Kasumi-1 (cell line): ENCODE data around the gene PRICKLE4.

ENCODE experiments used
- DNase-seq, 2 experiments: peaks; one replicate each; lab custom pipeline; 2025; lab: John Stamatoyannopoulos, UW

PRICKLE4 gene

GRCh38 chr6:41771058-41771983 is 9.3 kb upstream of the PRICKLE4 start:
- DNase-seq = no peak

GRCh38 chr6:41774841-41775240 is 5.7 kb upstream of the PRICKLE4 start:
- no peak for DNase-seq

- no peak for DNase-seq
These were observed 5.2 kb upstream of the PRICKLE4 start for GRCh38 chr6:41775293-41775882.

GRCh38 chr6:41777551-41778285 is 2.9 kb upstream of the PRICKLE4 start:
- peak; percentile 75 for DNase-seq

- no peak for DNase-seq
These were observed 1.7 kb upstream of the PRICKLE4 start for GRCh38 chr6:41778895-41779294.

GRCh38 chr6:41779336-41779735 is 1.2 kb upstream of the PRICKLE4 start:
- DNase-seq = no peak

- peak; percentile 89 to 92 for DNase-seq
These were observed 613 bp upstream of the PRICKLE4 start, which contains the start of gene FRS3 for GRCh38 chr6:41779788-41780550. Gene FRS3, minus strand, starts transcription at chr6:41779900. Its CDS starts 2,913 bp downstream, at chr6:41776987.

- DNase-seq = no peak
These were observed 766 bp downstream of the PRICKLE4 start for GRCh38 chr6:41781366-41781730.

- DNase-seq = no peak
These were observed 2.7 kb downstream of the PRICKLE4 start for GRCh38 chr6:41783106-41783780.

GRCh38 chr6:41784581-41785171 is 4.1 kb downstream of the PRICKLE4 start:
- no peak for DNase-seq

GRCh38 chr6:41785254-41785653 is 4.7 kb downstream of the PRICKLE4 start:
- DNase-seq = no peak

GRCh38 chr6:41785689-41786450 is 5.3 kb downstream of the PRICKLE4 start:
- no peak for DNase-seq

- peak; percentile 62 to 68 for DNase-seq
These were observed 6.1 kb downstream of the PRICKLE4 start for GRCh38 chr6:41786451-41787218.

- DNase-seq = peak; percentile 91 to 95
These were observed 6.8 kb downstream of the PRICKLE4 start, which contains the start of gene TOMM6 for GRCh38 chr6:41787219-41787917. Gene TOMM6, plus strand, starts transcription at chr6:41787694. Its CDS starts 4 bp downstream, at chr6:41787698.

GRCh38 chr6:41789390-41789724 is 8.8 kb downstream of the PRICKLE4 start:
- no peak for DNase-seq

- no peak for DNase-seq
These were observed 9.5 kb downstream of the PRICKLE4 start for GRCh38 chr6:41790045-41790444.

GRCh38 chr6:41791305-41791704 is 10.7 kb downstream of the PRICKLE4 start:
- no peak for DNase-seq

GRCh38 chr6:41791984-41792383 is 11.4 kb downstream of the PRICKLE4 start:
- DNase-seq = no peak

GRCh38 chr6:41796474-41796873 is 15.9 kb downstream of the PRICKLE4 start:
- DNase-seq = no peak
